Measurements from ENCODE around the gene FLAD1.
"Not testable (repeated sequence)": the region's sequence is repeated elsewhere in the genome, so short reads cannot be mapped to it uniquely, and the experiment has no call there.

Gene FLAD1

DNA sequence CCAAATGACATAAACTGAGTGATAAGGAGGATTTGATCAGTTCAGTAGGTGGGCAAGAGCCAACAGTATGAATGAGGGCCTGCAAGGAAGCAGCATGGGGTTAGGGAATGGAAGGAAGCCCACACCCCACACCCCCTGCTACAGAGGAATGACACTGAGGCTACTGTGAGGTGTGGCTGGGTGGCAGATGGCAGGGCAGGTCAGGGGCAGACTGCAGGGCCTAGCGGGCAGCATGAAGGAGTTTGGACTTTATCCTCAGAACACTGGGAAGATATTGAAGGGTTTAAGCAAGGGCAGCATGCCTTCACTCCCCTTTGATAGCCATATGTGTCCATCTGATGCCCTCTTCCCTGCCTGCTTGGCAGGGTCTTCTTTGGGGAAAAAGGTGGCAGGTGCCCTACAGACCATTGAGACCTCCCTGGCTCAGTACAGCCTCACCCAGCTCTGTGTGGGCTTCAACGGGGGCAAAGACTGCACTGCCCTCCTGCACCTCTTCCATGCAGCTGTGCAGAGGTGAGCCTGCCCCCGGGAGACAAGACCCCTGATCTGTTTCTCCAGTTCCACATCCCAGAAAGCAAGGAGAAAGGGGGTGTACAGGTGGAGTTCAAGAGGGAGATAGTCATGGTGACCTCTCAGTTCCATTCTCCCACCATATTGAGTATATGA, 6.2 kb downstream of the FLAD1 start:
- no peak for DNase-seq (ENCODE audit: low read depth in 2 of 2)

DNA sequence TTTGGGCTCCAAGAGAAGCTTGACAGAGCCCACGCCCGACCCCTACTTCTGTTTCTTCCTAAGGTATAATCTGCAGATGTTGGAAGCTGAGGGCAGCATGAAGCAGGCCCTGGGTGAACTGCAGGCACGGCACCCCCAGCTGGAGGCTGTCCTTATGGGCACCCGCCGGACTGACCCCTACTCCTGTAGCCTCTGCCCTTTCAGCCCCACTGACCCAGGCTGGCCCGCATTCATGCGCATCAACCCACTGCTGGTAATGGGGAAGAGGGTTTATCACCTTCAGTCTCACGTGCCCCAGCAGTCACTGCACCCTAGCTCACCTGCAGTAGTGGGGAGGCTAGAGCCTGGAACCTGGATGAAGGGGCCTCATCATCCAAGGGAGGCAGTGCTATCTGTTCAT, 7.1 kb downstream of the FLAD1 start:
- no peak for DNase-seq (ENCODE audit: low read depth in 2 of 2)

DNA sequence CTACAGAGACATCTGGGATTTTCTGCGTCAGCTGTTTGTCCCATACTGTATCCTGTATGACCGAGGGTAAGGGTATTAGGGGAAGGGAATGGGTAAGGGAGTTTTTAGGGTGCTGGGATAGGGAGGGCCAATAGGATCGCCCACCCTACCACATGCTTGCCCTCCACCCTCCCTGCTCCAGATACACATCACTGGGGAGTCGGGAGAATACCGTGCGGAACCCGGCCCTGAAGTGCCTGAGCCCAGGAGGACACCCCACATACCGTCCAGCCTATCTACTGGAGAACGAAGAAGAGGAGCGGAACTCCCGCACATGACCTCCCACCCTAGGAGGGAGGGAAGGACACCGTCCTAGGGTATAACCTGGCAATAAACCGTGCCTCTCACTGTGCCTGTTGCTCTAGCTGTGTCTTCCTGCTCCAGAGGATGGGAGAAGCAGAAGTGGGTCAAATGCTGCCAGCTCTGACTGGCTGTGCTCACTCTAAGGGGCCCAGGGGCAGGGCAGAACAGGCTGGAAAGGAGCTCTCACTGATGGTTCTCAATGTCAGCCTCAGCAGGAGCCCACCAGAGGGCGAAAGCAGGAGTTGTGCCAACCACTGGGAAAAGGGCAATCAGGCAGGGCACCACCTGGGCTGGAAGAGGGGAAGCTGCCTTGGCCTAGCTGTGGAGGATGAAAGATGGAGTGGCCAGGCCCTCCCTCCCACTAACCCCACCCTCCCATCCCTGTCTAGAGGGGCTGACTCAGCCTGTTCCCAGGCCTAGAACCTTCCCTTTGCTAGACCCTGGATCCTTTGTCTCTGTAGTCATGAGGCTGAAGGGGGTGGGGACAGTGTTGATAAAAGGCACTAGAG, 9.8 kb downstream of the FLAD1 start:
- no peak for DNase-seq (ENCODE audit: low read depth in 2 of 2)

GRCh38 chr1:154993572-154994268, 10.6 kb downstream of the FLAD1 start, which contains the start of gene LENEP:
TSS of gene LENEP (plus strand) at chr1:154993586. CDS start at chr1:154993608, 22 bp downstream.
- no peak for DNase-seq (ENCODE audit: low read depth in 2 of 2)

DNA sequence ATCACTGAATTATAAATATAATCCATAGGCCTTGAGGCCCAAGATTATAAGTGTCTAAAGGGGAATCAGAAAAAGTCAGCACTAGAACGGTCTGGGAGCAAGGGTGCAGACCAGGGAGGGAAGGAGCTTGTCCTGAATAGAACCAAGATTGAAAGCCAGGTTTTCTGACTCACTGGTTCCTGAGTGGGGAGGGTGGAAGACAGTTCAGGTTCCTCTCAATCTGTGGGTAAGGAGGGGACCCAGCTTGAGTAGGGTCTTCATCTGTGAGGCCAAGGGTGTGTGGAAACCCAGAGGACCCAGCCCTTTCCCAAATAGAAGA, 11.1 kb downstream of the FLAD1 start:
- no peak for DNase-seq (ENCODE audit: low read depth in 2 of 2)

DNA sequence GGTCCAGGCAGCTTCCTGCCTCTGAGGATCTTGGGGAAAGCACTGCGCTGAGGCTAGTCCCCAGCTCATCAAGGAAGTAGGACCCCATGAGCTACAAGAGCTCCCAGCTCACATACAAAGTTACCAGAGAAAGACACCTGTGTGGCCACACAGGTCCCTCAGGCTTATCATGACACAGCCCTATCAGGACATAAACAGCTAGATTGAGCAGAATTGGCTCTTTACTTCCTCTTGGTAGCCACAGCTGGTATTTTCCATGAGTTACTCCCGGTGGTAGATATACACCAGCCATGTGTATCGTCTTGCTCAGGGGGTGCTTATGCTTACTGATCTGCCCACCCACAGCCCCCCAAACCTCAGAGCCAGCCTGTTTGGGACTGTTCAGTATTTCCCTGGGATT, 11.4 kb downstream of the FLAD1 start:
- DNase-seq (ENCODE audit: low read depth in 2 of 2), result no peak

- not testable (repeated sequence) for DNase-seq (ENCODE audit: low read depth in 2 of 2)
These were observed 12.3 kb downstream of the FLAD1 start for GRCh38 chr1:154995301-154995983.

- DNase-seq (ENCODE audit: low read depth in 2 of 2), result no peak
These were observed 14.0 kb downstream of the FLAD1 start for GRCh38 chr1:154996966-154997701.

DNA sequence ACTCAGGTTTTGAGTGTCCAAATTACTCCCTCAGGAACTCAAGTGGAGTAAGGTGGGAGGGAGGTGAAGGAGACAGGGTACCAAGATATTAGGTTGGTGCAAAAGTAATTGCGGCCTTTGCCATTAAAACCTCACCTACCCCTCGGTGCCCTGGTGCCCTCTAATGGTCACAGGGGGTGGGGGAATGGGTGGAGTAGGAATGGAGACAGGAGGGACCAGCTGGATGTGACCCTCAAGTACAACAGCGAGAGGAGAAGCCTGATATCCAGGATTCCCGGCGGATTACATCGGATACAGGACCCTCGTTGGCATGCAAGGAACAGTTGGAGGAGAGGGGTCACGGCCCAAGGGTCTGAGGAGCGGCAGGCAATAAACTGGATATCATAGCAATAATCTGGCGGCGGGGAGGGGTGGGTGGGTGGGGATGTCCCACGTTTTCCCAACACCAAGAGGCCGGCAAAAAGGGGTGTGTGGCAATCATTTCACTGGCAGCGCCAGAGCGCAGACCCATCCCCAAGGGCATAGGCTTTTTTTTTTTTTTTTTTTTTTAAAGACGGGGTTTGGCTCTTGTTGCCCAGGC, 15.1 kb downstream of the FLAD1 start:
- DNase-seq (ENCODE audit: low read depth in 2 of 2), result no peak

- DNase-seq (ENCODE audit: low read depth in 2 of 2), result peak; percentile 72 to 81
These were observed 15.8 kb downstream of the FLAD1 start for GRCh38 chr1:154998818-154999570.

- peak; percentile 54 to 72 for DNase-seq (ENCODE audit: low read depth in 2 of 2)
These were observed 16.6 kb downstream of the FLAD1 start for GRCh38 chr1:154999571-155000410.

DNA sequence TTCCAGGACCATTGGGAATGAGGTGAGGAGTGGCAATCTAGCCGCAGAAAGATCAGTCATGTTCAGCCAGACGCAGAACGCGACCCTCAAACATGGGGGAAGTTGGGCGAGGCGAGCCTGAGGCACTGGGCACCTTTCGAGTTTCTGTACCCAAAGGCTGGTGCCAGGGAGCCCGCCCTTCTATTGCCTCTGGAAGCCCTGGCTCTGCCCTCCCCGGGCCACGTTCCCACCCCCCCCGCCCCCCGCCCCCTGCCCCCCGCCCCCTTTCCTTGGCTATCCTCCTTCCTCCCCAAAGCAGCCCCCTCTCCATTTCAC, 17.2 kb downstream of the FLAD1 start:
- no peak for DNase-seq (ENCODE audit: low read depth in 2 of 2)

DNA sequence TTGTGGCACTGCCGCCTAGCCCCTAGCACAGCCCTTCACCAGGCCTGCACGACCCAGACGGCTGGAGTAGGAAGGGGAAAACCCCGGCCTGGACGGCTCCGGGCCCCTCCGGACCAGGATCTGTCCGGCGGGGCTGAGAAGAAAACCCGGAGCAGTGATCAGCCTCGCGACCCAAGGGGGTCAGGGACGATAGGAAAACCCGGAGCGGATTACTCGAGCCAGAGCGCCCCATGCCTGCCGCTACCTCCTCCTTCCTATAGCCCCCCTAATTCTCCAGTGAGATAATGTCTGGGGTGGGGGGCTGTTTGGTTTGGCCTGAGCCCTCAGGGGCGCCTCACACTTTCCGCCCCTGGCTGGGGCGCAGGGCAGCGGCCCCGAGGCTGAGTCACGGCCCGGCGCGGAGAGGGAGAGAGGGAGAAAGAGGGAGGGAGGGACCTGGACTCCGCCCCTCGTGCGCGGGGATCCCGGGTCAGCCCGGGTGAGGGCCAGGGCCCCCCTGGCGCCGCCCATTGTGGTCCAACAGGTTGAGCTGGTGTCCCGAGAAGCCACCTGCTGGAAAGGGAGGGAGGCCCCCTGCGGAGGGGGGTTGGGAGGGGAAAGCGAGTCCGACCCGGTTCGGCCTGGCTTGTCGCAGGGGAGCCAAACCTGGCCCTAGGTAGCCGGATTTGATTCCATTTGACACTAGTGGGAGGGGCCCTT, 17.7 kb downstream of the FLAD1 start:
- peak; percentile 82 for DNase-seq (ENCODE audit: low read depth in 2 of 2)

- no peak for DNase-seq (ENCODE audit: low read depth in 2 of 2)
These were observed 18.2 kb downstream of the FLAD1 start for GRCh38 chr1:155001425-155001674.

GRCh38 chr1:155001675-155002463, 18.7 kb downstream of the FLAD1 start:
- DNase-seq (ENCODE audit: low read depth in 2 of 2), result peak; percentile 97 to 98

GRCh38 chr1:155002464-155003226, 19.5 kb downstream of the FLAD1 start, which contains the start of gene ZBTB7B:
TSS of gene ZBTB7B (plus strand) at chr1:155002802. CDS start at chr1:155014661, 11,859 bp downstream.
- DNase-seq (ENCODE audit: low read depth in 2 of 2), result no peak

DNA sequence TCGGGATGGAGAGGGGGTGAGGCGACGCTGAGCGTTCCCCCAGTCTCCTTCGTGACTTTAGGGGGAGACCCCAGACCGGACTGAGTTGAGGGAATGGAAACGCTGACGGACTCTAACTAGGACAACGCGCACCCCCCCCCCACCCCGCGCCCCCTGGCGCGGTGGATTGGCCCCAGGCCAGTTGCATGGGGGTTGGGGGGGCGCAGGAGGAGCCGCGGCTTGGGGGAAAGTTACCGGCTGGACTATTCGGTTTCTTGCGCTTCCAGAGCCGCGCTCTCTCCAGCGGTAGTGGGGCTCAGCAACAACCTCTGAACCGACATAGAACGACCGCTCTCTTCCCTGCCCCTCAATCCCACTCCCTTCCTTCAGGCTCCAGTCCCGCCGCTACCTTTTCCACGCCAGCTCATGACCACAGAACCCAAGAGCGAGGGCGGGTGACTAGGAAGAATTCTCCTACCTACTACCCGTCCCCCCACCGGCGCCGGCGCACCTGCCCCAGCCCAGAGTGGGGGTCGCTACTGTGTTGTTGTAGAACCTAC, 20.2 kb downstream of the FLAD1 start:
- DNase-seq (ENCODE audit: low read depth in 2 of 2), result no peak
